H9 (cell line): Measurements from ENCODE around the gene LGALS8. TPM values are rescaled to one million over a fixed set of nuclear protein-coding genes. Genes with fewer than 3 reads are reported as not detected.
A peak's percentile ranks its signal among the peaks of the same experiment; 100 is the strongest.

Source experiments
- DNase-seq: peaks from one replicate; pipeline ENCODE4 v3.0.0-alpha.2; 2017
- H2AFZ ChIP-seq: one replicate; pipeline ENCODE4 v1.6.1; 2013; ENCODE audit warnings: mild to moderate bottlenecking, low read length, control low read depth, moderate library complexity
- H2AK5ac ChIP-seq: 2 replicates; pipeline ENCODE4 v1.6.1; 2013; ENCODE audit warnings: low read length, control low read depth, mixed read lengths; ENCODE audit not compliant: insufficient read length
- H2BK120ac ChIP-seq: one replicate; pipeline ENCODE4 v1.6.1; 2013; ENCODE audit warnings: low read depth, mild to moderate bottlenecking, low read length, control low read depth, inconsistent platforms; ENCODE audit not compliant: poor library complexity, severe bottlenecking
- H2BK12ac ChIP-seq: 2 replicates; pipeline ENCODE4 v1.6.1; 2013; ENCODE audit warnings: low read length, control low read depth, mixed read lengths, low read depth; ENCODE audit not compliant: insufficient read length
- H2BK15ac ChIP-seq: 2 replicates; pipeline ENCODE4 v1.6.1; 2013; ENCODE audit warnings: low read depth, low read length, control low read depth
- H2BK20ac ChIP-seq: one replicate; pipeline ENCODE4 v1.6.1; 2013; ENCODE audit warnings: low read depth, mild to moderate bottlenecking, low read length, control low read depth, inconsistent platforms; ENCODE audit not compliant: poor library complexity, severe bottlenecking
- H2BK5ac ChIP-seq: 2 replicates; pipeline ENCODE4 v1.6.1; 2013; ENCODE audit warnings: low read length, control low read depth, mixed read lengths; ENCODE audit not compliant: insufficient read length
- H3K14ac ChIP-seq: 2 replicates; pipeline ENCODE4 v1.6.1; 2013; ENCODE audit warnings: low read length, control low read depth; ENCODE audit not compliant: insufficient read depth
- H3K18ac ChIP-seq: 2 replicates; pipeline ENCODE4 v1.6.1; 2013; ENCODE audit warnings: low read depth, mild to moderate bottlenecking, mixed read lengths, low read length, control low read depth; ENCODE audit not compliant: insufficient read length
- H3K23ac ChIP-seq: 2 replicates; pipeline ENCODE4 v1.6.1; 2013; ENCODE audit warnings: low read length, control low read depth, mixed read lengths, low read depth; ENCODE audit not compliant: insufficient read length
- H3K23me2 ChIP-seq: 2 replicates; pipeline ENCODE4 v1.6.1; 2013; ENCODE audit warnings: low read depth, mild to moderate bottlenecking, mixed read lengths, low read length, control low read depth; ENCODE audit not compliant: insufficient read length, poor library complexity, severe bottlenecking
- H3K27ac ChIP-seq: 2 replicates; pipeline ENCODE4 v1.5.1; 2013; ENCODE audit warnings: low read length, control low read depth, mixed read lengths, low read depth; ENCODE audit not compliant: insufficient read length
- H3K27me3 ChIP-seq: 2 replicates; pipeline ENCODE4 v1.6.1; 2013; ENCODE audit warnings: low read length, control low read depth, inconsistent platforms; ENCODE audit not compliant: insufficient read depth
- H3K4ac ChIP-seq: 2 replicates; pipeline ENCODE4 v1.6.1; 2013; ENCODE audit warnings: low read depth, mild to moderate bottlenecking, control low read depth, inconsistent platforms, low read length, moderate library complexity
- H3K4me1 ChIP-seq: 2 replicates; pipeline ENCODE4 v1.6.1; 2013; ENCODE audit warnings: low read length, control low read depth, inconsistent platforms; ENCODE audit not compliant: insufficient read depth
- H3K4me2 ChIP-seq: 2 replicates; pipeline ENCODE4 v1.6.1; 2013; ENCODE audit warnings: low read length, control low read depth, mixed read lengths; ENCODE audit not compliant: insufficient read length, insufficient read depth
- H3K56ac ChIP-seq: 2 replicates; pipeline ENCODE4 v1.6.1; 2013; ENCODE audit warnings: low read depth, mild to moderate bottlenecking, mixed read lengths, low read length, control low read depth; ENCODE audit not compliant: insufficient read length
- H3K79me1 ChIP-seq: 2 replicates; pipeline ENCODE4 v1.6.1; 2013; ENCODE audit warnings: low read depth, mild to moderate bottlenecking, moderate library complexity, low read length, control low read depth, inconsistent platforms; ENCODE audit not compliant: insufficient read depth, poor library complexity, severe bottlenecking
- H3K79me2 ChIP-seq: 2 replicates; pipeline ENCODE4 v1.6.1; 2013; ENCODE audit warnings: low read length, control low read depth, inconsistent platforms; ENCODE audit not compliant: insufficient read depth
- H3K9ac ChIP-seq: 2 replicates; pipeline ENCODE4 v1.6.1; 2013; ENCODE audit warnings: low read length, control low read depth, mixed read lengths; ENCODE audit not compliant: insufficient read length; ENCODE audit errors: extremely low read depth
- H3K9me3 ChIP-seq: one replicate; pipeline ENCODE4 v1.6.1; 2013; ENCODE audit warnings: low read depth, low read length, inconsistent platforms; ENCODE audit not compliant: control insufficient read depth
- H3T11ph ChIP-seq: one replicate; pipeline ENCODE4 v1.6.1; 2013; ENCODE audit warnings: mild to moderate bottlenecking, low read length, control low read depth, inconsistent platforms
- H4K20me1 ChIP-seq: one replicate; pipeline ENCODE4 v1.6.1; 2013; ENCODE audit not compliant: control insufficient read depth, insufficient read length, insufficient read depth
- H4K5ac ChIP-seq: 2 replicates; pipeline ENCODE4 v1.6.1; 2013; ENCODE audit warnings: low read depth, mild to moderate bottlenecking, mixed read lengths, low read length, control low read depth; ENCODE audit not compliant: insufficient read length
- H4K8ac ChIP-seq: replicated peaks from 2 replicates; pipeline ENCODE4 v1.6.1; 2013; ENCODE audit warnings: low read length, control low read depth, mixed read lengths, low read depth; ENCODE audit not compliant: insufficient read length
- H4K91ac ChIP-seq: 2 replicates; pipeline ENCODE4 v1.6.1; 2013; ENCODE audit warnings: low read depth, mild to moderate bottlenecking, moderate library complexity, mixed read lengths, low read length, control low read depth; ENCODE audit not compliant: insufficient read length
- H3K27ac Mint-ChIP-seq, 3 experiments: 2 replicates in 2 of 3; 3 replicates in 1 of 3; pipeline ENCODE4 v1.8.0; 2020 to 2021; ENCODE audit warnings: mixed read lengths in 3 of 3, mild to moderate bottlenecking in 1 of 3, moderate library complexity in 1 of 3
- H3K27me3 Mint-ChIP-seq: 2 replicates; pipeline ENCODE4 v1.8.0; 2021; ENCODE audit warnings: low read depth, mild to moderate bottlenecking, moderate library complexity, mixed read lengths
- H3K36me3 Mint-ChIP-seq, 3 experiments: 2 replicates in 2 of 3; 3 replicates in 1 of 3; pipeline ENCODE4 v1.8.0; 2020 to 2021; ENCODE audit warnings: low read depth in 3 of 3, mixed read lengths in 3 of 3; ENCODE audit not compliant: insufficient read depth in 1 of 3
- H3K4me1 Mint-ChIP-seq, 2 experiments: 2 replicates each; pipeline ENCODE4 v1.8.0; 2020; ENCODE audit warnings: mixed read lengths in 2 of 2
- H3K4me3 Mint-ChIP-seq, 2 experiments: 2 replicates in 1 of 2; 3 replicates in 1 of 2; pipeline ENCODE4 v1.8.0; 2020 to 2021; ENCODE audit warnings: mild to moderate bottlenecking in 2 of 2, mixed read lengths in 2 of 2, moderate library complexity in 1 of 2
- H3K9me3 Mint-ChIP-seq, 2 experiments: 2 replicates in 1 of 2; 3 replicates in 1 of 2; pipeline ENCODE4 v1.8.0; 2020; ENCODE audit warnings: mild to moderate bottlenecking in 2 of 2, mixed read lengths in 2 of 2, moderate library complexity in 1 of 2
- WGBS: extraction: QIAGEN DNeasy Blood & Tissue Kit; methylation state at CpG from one replicate; pipeline ENCODE4 v1.1.7; 2013; ENCODE audit warnings: missing lambda C conversion rate, low lambda C conversion rate, mixed read lengths; ENCODE audit not compliant: insufficient read length; ENCODE audit errors: extremely low coverage; 5-methylcytosine and 5-hydroxymethylcytosine counted together
- total RNA-seq: library from RNA; stranded (reverse); gene quantifications from 2 replicates; pipeline ENCODE4 v1.2.1, GENCODE V29; 2021
- TF ChIP-seq, protein P1 (sequence below): fragments of 200-600 bp; sonication (generic); conservative IDR thresholded peaks from 3 replicates; pipeline ENCODE4 v1.8.0; 2021; ENCODE audit warnings: antibody characterized with exemption, mild to moderate bottlenecking

LGALS8 gene
- total RNA-seq, 1 experiment from 2014 or later, result 14.2 TPM

DNA sequence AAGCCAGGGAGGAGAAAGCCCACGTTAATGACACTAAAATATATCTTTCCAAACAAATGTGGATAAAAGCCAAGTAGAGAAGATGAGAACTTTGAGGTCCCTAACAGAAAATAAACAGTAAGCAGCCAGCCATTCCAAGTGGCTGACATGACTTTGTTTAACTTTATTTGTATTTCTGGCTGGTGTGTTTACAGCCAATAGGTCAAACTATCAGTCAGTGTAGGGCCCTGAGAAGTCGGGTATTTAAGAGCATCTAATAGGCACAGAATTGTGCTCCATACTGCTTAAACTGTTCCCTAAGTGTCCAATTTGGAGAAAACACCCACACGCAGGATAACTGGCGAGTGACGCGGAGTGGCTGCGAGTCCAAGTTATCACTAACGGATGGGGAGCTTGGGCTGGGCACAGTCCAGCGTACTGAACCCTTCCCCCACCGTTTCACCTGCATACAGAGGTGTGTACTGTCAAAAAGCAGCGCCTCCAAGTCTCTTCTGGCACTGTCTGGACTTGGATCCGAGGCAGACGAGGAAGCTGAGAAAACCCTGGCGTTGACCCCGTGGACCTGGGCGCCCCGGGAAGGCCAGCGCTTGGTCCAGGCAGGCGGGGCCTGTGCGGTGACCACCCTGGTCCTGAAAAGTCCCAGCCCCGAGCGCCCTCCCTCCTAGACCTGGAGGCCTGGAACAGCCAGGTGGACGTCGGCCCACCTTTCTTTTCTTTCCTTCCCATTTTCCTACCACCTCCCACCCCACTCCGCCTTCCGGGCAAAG lies 662 bp upstream of the LGALS8 start:
- WGBS, result no CpG with 5 or more reads among the region's 26 CpGs
- Histone ChIP-seq H3K4ac (no peak overlapping the region), H3K56ac (no peak overlapping the region), H2BK120ac (no peak overlapping the region), H4K20me1 (no peaks in the 10 kb centered on the region), H3K23me2 (peaks cover 13% of the 10 kb centered on the region), H3K27ac (no peak overlapping the region), H4K91ac (no peak overlapping the region), H3K27me3 (no peaks in the 10 kb centered on the region), H3K23ac (no peak overlapping the region), H2BK20ac (no peak overlapping the region), H2AFZ (peak overlapping the region; percentile 35), H3K4me1 (no peaks in the 10 kb centered on the region), H3K18ac (peak overlapping the region; percentile 51), H3K9me3 (no peaks in the 10 kb centered on the region), H3K79me1 (no peaks in the 10 kb centered on the region), H3K9ac (peak overlapping the region; percentile 56), H2BK5ac (no peak overlapping the region), H4K5ac (no peak overlapping the region), H4K8ac (no peak overlapping the region), H3K4me2 (peak overlapping the region; percentile 84), H3K14ac (peak overlapping the region; percentile 74; the same call in 1 of the 2 replicates), H2BK15ac (no peak overlapping the region), H2BK12ac (no peak overlapping the region), H2AK5ac (no peak overlapping the region), H3T11ph (no peak overlapping the region), H3K79me2 (no peaks in the 10 kb centered on the region)
- Mint-ChIP-seq H3K27ac (no peak overlapping the region), H3K4me3 (peak overlapping the region; percentile 83 to 86), H3K27me3 (peaks cover 18% of the 10 kb centered on the region), H3K36me3 (0 out of 7 replicates have a peak, but pooled peaks cover 0 to 2% (median 0%) of the 10 kb centered on the region in 3 experiments), H3K4me1 (peaks cover 6 to 7% of the 10 kb centered on the region in 2 experiments), H3K9me3 (no peaks in the 10 kb centered on the region)
- TF ChIP-seq, protein P1, sequence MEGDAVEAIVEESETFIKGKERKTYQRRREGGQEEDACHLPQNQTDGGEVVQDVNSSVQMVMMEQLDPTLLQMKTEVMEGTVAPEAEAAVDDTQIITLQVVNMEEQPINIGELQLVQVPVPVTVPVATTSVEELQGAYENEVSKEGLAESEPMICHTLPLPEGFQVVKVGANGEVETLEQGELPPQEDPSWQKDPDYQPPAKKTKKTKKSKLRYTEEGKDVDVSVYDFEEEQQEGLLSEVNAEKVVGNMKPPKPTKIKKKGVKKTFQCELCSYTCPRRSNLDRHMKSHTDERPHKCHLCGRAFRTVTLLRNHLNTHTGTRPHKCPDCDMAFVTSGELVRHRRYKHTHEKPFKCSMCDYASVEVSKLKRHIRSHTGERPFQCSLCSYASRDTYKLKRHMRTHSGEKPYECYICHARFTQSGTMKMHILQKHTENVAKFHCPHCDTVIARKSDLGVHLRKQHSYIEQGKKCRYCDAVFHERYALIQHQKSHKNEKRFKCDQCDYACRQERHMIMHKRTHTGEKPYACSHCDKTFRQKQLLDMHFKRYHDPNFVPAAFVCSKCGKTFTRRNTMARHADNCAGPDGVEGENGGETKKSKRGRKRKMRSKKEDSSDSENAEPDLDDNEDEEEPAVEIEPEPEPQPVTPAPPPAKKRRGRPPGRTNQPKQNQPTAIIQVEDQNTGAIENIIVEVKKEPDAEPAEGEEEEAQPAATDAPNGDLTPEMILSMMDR, result no peak
- DNase-seq, result peak; percentile 48
